Measurements from ENCODE around the gene FAM107B. TPM values are rescaled to one million over a fixed set of nuclear protein-coding genes. Genes with fewer than 3 reads are reported as not detected.

FAM107B gene
- total RNA-seq, 1 experiment from 2014 or later = 24.5 TPM

- Histone ChIP-seq H3K27ac (ENCODE audit: insufficient read length, low read depth, low read length) (no peak overlapping the region), H3K56ac (ENCODE audit: insufficient read length, low read depth, low read length) (no peak overlapping the region), H2BK5ac (ENCODE audit: insufficient read length, low read length) (no peak overlapping the region), H3K14ac (ENCODE audit: insufficient read depth, low read length) (no peak overlapping the region), H3K23me2 (ENCODE audit: insufficient read length, low read depth, low read length, poor library complexity, severe bottlenecking) (no peaks in the 10 kb centered on the region), H3T11ph (ENCODE audit: low read length) (no peak overlapping the region), H4K91ac (ENCODE audit: insufficient read length, low read depth, low read length) (no peak overlapping the region), H3K79me1 (ENCODE audit: insufficient read depth, low read depth, low read length, poor library complexity, severe bottlenecking) (no peaks in the 10 kb centered on the region), H3K18ac (ENCODE audit: insufficient read length, low read depth, low read length) (no peak overlapping the region), H3K4ac (ENCODE audit: low read depth, low read length) (no peak overlapping the region), H3K79me2 (ENCODE audit: insufficient read depth, low read length) (no peaks in the 10 kb centered on the region), H2BK20ac (ENCODE audit: low read depth, low read length, poor library complexity, severe bottlenecking) (no peak overlapping the region), H2BK12ac (ENCODE audit: insufficient read length, low read depth, low read length) (no peak overlapping the region), H3K9me3 (ENCODE audit: control insufficient read depth, low read depth, low read length) (no peaks in the 10 kb centered on the region), H3K4me1 (ENCODE audit: insufficient read depth, low read length) (no peaks in the 10 kb centered on the region), H4K8ac (replicated peaks; ENCODE audit: insufficient read length, low read depth, low read length) (no peak overlapping the region), H2BK15ac (ENCODE audit: low read depth, low read length) (no peak overlapping the region), H3K23ac (ENCODE audit: insufficient read length, low read depth, low read length) (no peak overlapping the region), H2AK5ac (ENCODE audit: insufficient read length, low read length) (no peak overlapping the region), H4K5ac (ENCODE audit: insufficient read length, low read depth, low read length) (no peak overlapping the region), H3K27me3 (ENCODE audit: insufficient read depth, low read length) (no peaks in the 10 kb centered on the region), H2AFZ (ENCODE audit: low read length) (no peak overlapping the region), H3K9ac (ENCODE audit: extremely low read depth, insufficient read length, low read length) (no peak overlapping the region), H4K20me1 (ENCODE audit: control insufficient read depth, insufficient read depth, insufficient read length) (no peaks in the 10 kb centered on the region), H2BK120ac (ENCODE audit: low read depth, low read length, poor library complexity, severe bottlenecking) (no peak overlapping the region), H3K4me2 (ENCODE audit: insufficient read depth, insufficient read length, low read length) (no peak overlapping the region)
- no peak for DNase-seq
- Mint-ChIP-seq H3K27me3 (ENCODE audit: low read depth) (peaks cover 2% of the 10 kb centered on the region; the same call in 1 of the 2 replicates), H3K4me3 (no peak overlapping the region), H3K36me3 (ENCODE audit: insufficient read depth in 1 of 3, low read depth in 3 of 3) (no peaks in the 10 kb centered on the region), H3K9me3 (no peaks in the 10 kb centered on the region), H3K27ac (no peak overlapping the region; a peak in 1 of 7 replicates), H3K4me1 (peaks cover 4 to 10% of the 10 kb centered on the region in 2 experiments)
- no CpG with 5 or more reads among the region's 2 CpGs for WGBS (ENCODE audit: extremely low coverage, insufficient read length, low lambda C conversion rate)
- no peak for TF ChIP-seq CTCF (conservative IDR thresholded peaks at IDR 0.05)
Observed at GRCh38 chr10:14611968-14612693, 162.6 kb downstream of the FAM107B start.

Measured in H9 (cell line).